Sigmoid colon (tissue), 7 donors: Measurements from ENCODE around the gene AKT1S1. TPM values are rescaled to one million over a fixed set of nuclear protein-coding genes. Genes with fewer than 3 reads are reported as not detected.

ENCODE experiments used
- DNase-seq: peaks from one replicate; pipeline ENCODE4 v3.0.0-alpha.2; 2019
- H3K27ac ChIP-seq, 4 donors: fragments of 200-600 bp; sonication (generic); one replicate each; pipeline ENCODE4 v1.5.1; 2016 to 2019; ENCODE audit warnings: mild to moderate bottlenecking in 1 of 4
- H3K27me3 ChIP-seq, 3 donors: fragments of 200-600 bp; sonication (generic); one replicate each; pipeline ENCODE4 v1.5.1; 2019; ENCODE audit warnings: mild to moderate bottlenecking in 1 of 3
- H3K36me3 ChIP-seq, 4 donors: fragments of 200-600 bp; sonication (generic); one replicate each; pipeline ENCODE4 v1.5.1; 2016 to 2019
- H3K4me1 ChIP-seq, 4 donors: fragments of 200-600 bp; sonication (generic); one replicate each; pipeline ENCODE4 v1.5.1; 2017 to 2019
- H3K4me3 ChIP-seq, 4 donors: fragments of 200-600 bp; sonication (generic); one replicate each; pipeline ENCODE4 v1.5.1; 2017 to 2019; ENCODE audit warnings: mild to moderate bottlenecking in 2 of 4, moderate library complexity in 1 of 4
- H3K9me3 ChIP-seq, 4 donors: fragments of 200-600 bp in 3 of 4; sonication (generic) in 3 of 4; one replicate each; pipeline versions ENCODE4 v1.5.1 to v1.6.1; 2013 to 2019
- CTCF ChIP-seq, 4 experiments: fragments of 450-650 bp in 3 of 4; fragments of 200-600 bp in 1 of 4; IDR thresholded peaks; one replicate each; pipeline ENCODE4 v1.5.1; 2016 to 2019; ENCODE audit warnings: antibody characterized with exemption in 4 of 4, mild to moderate bottlenecking in 3 of 4, moderate library complexity in 2 of 4
- EP300 ChIP-seq, 4 donors: sonication (generic); formaldehyde crosslinking; IDR thresholded peaks; one replicate each; pipeline ENCODE4 v1.6.1; 2017; ENCODE audit warnings: antibody characterized with exemption in 4 of 4
- POLR2A ChIP-seq, 2 donors: fragments of 450-650 bp; IDR thresholded peaks; one replicate each; pipeline ENCODE4 v1.6.1; 2016; ENCODE audit warnings: antibody characterized with exemption in 2 of 2, mild to moderate bottlenecking in 2 of 2, moderate library complexity in 2 of 2
- POLR2AphosphoS5 ChIP-seq, 4 donors: sonication (generic); formaldehyde crosslinking; IDR thresholded peaks; one replicate each; pipeline ENCODE4 v1.6.1; 2017; ENCODE audit warnings: antibody characterized with exemption in 4 of 4
- WGBS, 2 donors: extraction: QIAGEN DNeasy Blood & Tissue Kit; methylation state at CpG; one replicate each; pipeline ENCODE4 v1.1.7; 2013; 5-methylcytosine and 5-hydroxymethylcytosine counted together
- intact Hi-C: fragments of 100-400 bp; cut with DNase I; formaldehyde crosslinking; loops from one replicate; pipeline ENCODE4 v1.15.1; 2023
- polyA plus RNA-seq, 3 donors: library from polyadenylated mRNA; stranded (reverse); fragments of 200-250 nt; gene quantifications; one replicate each; pipeline ENCODE4 v1.2.3, GENCODE V29; 2013
- total RNA-seq, 4 donors: library from RNA; depleted of rRNA; stranded (reverse); fragments of >200 nt; gene quantifications; one replicate each; pipeline ENCODE4 v1.1.0, GENCODE V29; 2016
- donor health status: healthy with polysubstance abuse.
- donor health status: Bipolar disorder and iron deficiency.
- donor health status: healthy.

Gene AKT1S1
- total and polyA plus RNA-seq, 7 donors = 13.6 to 55.9 (median 16.1) TPM

- 96% methylated on average over 37 of the region's 37 CpGs for WGBS, 2 donors
- no peak for DNase-seq
- H3K36me3 ChIP-seq = peaks cover 11 to 45% (median 17%) of the 10 kb centered on the region in 4 donors
- no peaks in the 10 kb centered on the region for H3K27me3 ChIP-seq
- no peaks in the 10 kb centered on the region for H3K9me3 ChIP-seq
- H3K4me3 ChIP-seq = no peak overlapping the region
- no peak overlapping the region for H3K27ac ChIP-seq
- intact Hi-C loops = no loop called here
- TF ChIP-seq EP300 (IDR thresholded peaks at IDR 0.05) = no peak
- no peak for TF ChIP-seq POLR2A (IDR thresholded peaks at IDR 0.05)
- no peak for TF ChIP-seq CTCF (IDR thresholded peaks at IDR 0.05)
- no peak for TF ChIP-seq POLR2AphosphoS5 (IDR thresholded peaks at IDR 0.05)
- H3K4me1 ChIP-seq = peaks cover 0 to 12% (median 5%) of the 10 kb centered on the region in 4 donors
Observed at GRCh38 chr19:49908480-49909420, 31.6 kb upstream of the AKT1S1 start.

- Histone ChIP-seq H3K4me1 (peaks cover 0 to 5% (median 2%) of the 10 kb centered on the region in 4 donors), H3K27ac (no peak overlapping the region), H3K36me3 (peaks cover 11 to 45% (median 17%) of the 10 kb centered on the region in 4 donors), H3K4me3 (no peak overlapping the region), H3K9me3 (no peaks in the 10 kb centered on the region), H3K27me3 (no peaks in the 10 kb centered on the region)
- no peak for TF ChIP-seq CTCF (IDR thresholded peaks at IDR 0.05)
- no peak for TF ChIP-seq POLR2A (IDR thresholded peaks at IDR 0.05)
- TF ChIP-seq POLR2AphosphoS5 (IDR thresholded peaks at IDR 0.05) = no peak
- TF ChIP-seq EP300 (IDR thresholded peaks at IDR 0.05) = no peak
- 90 to 92% methylated on average over 23 of the region's 23 CpGs for WGBS, 2 donors
- intact Hi-C loops = no loop called here
- no peak for DNase-seq
Observed at GRCh38 chr19:49907745-49908446, 30.7 kb upstream of the AKT1S1 start.

- H3K9me3 ChIP-seq = no peaks in the 10 kb centered on the region
- DNase-seq = no peak
- peaks cover 11 to 45% (median 17%) of the 10 kb centered on the region in 4 donors for H3K36me3 ChIP-seq
- H3K27ac ChIP-seq = no peak overlapping the region
- whole genome bisulfite sequencing, 2 donors = 88 to 93% methylated on average over 16 of the region's 16 CpGs
- H3K4me1 ChIP-seq = peaks cover 0 to 4% (median 2%) of the 10 kb centered on the region in 4 donors
- no peak overlapping the region for H3K4me3 ChIP-seq
- no peaks in the 10 kb centered on the region for H3K27me3 ChIP-seq
- TF ChIP-seq EP300 (IDR thresholded peaks at IDR 0.05) (no peak), CTCF (IDR thresholded peaks at IDR 0.05) (no peak), POLR2A (IDR thresholded peaks at IDR 0.05) (no peak), POLR2AphosphoS5 (IDR thresholded peaks at IDR 0.05) (no peak)
- intact Hi-C loops = no loop called here
Observed at GRCh38 chr19:49906879-49907564, 29.9 kb upstream of the AKT1S1 start.

GRCh38 chr19:49904136-49904535, 27.0 kb upstream of the AKT1S1 start:
- Histone ChIP-seq H3K36me3 (peaks cover 11 to 32% (median 13%) of the 10 kb centered on the region in 4 donors), H3K4me3 (no peak overlapping the region), H3K4me1 (no peaks in the 10 kb centered on the region), H3K27ac (no peak overlapping the region), H3K27me3 (no peaks in the 10 kb centered on the region), H3K9me3 (no peaks in the 10 kb centered on the region)
- intact Hi-C loops = no loop called here
- WGBS, 2 donors = 35 to 48% methylated on average over 6 of the region's 6 CpGs
- TF ChIP-seq CTCF (IDR thresholded peaks at IDR 0.05) (no peak), POLR2AphosphoS5 (IDR thresholded peaks at IDR 0.05) (no peak), POLR2A (IDR thresholded peaks at IDR 0.05) (no peak), EP300 (IDR thresholded peaks at IDR 0.05) (no peak)
- no peak for DNase-seq
